T-helper 2 cell treated with Interferon-gamma antibody and Interleukin-4, amounts not matched to agents 100 ng/mL and 5 ng/mL, for 36 hours (primary cell): ENCODE data around the gene MYH10. TPM values are rescaled to one million over a fixed set of nuclear protein-coding genes. Genes with fewer than 3 reads are reported as not detected.

ENCODE experiments used
- intact Hi-C: fragments of 100-400 bp; cut with micrococcal nuclease; formaldehyde crosslinking; loops from one replicate; pipeline ENCODE4 v1.15.1; 2023
- total RNA-seq: library from RNA; stranded (reverse); gene quantifications from 2 replicates; pipeline ENCODE4 v1.2.3, GENCODE V29; 2022

Gene MYH10
- total RNA-seq, 1 donor from 2014 or later: 8.5 TPM

DNA sequence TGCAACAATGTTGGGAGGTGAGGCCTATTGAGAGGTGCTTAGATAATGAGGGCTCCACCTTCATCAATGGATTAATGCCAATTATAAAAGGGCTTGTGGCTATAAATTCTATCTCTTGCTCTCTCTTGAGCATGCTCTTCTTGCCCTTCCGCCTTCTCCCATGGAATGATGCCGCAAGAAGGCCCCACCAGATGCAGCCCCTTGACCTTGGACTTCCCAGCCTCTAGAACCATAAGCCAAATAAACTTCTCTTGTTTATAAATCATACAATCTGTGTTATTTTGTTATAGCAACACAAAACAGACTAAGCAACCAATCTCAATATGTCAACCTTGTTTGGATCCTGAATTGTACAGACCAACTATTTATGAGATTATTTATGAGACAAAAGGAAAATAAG lies 20.0 kb downstream of the MYH10 start:
- intact Hi-C loops: no loop called here

DNA sequence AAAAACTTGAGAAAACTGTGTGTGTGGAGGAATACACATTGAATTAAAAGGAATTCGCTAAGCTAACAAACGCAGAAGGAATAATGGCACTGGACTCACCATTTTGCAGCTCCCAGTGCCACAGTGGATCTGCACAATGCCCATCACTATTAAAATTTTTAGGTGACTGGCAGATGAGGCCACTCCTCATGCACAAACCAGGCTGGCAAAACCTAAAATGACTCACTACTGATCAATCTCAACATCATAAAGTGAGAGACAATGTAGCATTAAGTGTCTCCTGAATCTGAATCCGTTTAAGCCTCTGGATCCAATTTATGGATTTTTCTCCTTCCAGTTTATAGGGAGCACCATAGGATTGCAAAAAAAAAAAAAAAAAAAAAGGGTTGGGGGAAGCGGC lies 20.6 kb downstream of the MYH10 start:
- intact Hi-C loops: no loop called here

DNA sequence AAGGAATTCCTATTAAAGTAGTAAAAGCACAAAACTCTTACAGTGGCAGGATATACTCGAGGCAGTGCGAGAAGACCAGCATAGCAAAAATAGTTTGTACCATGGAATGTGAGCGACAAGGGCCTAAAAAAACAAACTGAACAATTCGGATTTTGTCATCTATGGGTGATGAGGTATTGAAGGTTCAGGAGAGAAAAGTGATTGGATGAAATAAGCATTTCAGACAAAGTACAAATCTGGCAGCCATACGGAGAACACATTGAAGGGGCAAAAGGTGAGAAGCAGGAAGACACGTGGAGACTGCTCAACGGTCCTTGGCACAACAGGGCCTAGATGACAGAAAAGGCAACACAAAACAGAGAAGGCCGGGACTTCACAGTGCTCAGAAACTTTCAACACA lies 22.5 kb downstream of the MYH10 start:
- intact Hi-C loops: no loop called here

DNA sequence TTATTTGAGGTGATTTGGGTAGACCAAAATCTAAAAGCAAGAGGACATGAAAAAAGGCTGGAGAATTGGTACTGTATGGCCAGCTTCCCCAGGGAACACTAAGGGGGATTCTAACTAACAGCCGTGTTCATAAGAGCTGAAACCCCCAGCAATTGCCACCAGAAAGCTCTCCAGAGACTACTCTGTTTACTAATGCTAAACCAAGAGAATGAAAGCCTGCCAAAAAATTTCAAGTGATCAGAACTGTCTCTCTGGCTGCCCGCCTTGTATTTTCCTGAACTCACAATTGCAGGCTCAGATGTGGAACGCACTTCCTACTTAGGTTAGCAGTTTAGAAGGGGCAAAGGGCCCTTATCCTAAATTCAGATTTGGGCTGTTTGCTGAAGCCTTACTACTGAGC lies 24.1 kb downstream of the MYH10 start:
- intact Hi-C loops: no loop called here

DNA sequence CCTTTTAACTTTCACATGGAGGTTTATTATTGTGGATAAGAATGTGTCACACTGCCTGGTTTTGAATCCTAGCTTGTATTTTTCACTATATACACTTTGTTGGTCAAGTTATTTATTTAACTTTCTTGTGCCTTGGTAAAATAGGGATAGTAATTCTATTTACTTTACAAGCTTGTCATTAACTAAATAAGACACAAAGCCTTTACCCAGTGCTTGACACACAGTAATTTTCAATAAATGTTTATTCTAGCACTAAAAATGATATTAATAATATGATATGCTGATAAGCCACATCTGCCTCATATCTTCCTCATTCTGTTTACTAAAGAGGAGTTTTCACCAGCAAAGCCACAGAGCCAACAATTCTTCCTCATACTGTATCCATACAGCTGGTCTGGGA lies 27.8 kb downstream of the MYH10 start:
- intact Hi-C loops: no loop called here

DNA sequence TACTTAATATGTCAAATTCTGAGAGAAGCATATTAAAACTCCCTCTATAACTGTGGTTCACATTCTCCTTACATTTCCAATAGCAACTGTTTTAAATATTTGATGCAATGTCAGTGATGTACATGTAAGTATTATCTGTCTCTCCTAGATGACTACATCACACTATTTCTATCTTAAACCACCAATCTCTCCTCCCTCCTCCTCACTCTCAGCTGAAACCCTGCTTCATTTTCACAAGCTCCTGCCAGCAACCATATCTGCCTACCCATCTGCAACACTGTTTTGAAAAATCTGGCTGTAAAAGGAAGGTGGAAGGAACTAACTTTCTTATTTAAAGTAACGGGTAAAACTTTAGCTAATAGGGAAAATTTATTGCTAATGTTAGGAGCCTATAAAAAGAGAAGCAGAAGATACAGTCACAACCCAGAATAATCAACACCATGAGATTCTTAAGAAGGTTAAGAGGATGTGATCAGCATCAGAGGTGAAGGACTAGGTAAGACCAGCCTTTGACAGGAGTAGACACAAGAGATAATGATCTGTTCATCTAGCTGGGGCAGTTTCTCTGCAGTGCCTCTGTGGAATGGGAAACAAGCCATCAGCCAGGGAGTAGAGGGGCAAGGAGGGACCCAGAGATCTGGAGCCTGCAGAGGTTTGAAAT lies 31.0 kb downstream of the MYH10 start:
- intact Hi-C loops: no loop called here

DNA sequence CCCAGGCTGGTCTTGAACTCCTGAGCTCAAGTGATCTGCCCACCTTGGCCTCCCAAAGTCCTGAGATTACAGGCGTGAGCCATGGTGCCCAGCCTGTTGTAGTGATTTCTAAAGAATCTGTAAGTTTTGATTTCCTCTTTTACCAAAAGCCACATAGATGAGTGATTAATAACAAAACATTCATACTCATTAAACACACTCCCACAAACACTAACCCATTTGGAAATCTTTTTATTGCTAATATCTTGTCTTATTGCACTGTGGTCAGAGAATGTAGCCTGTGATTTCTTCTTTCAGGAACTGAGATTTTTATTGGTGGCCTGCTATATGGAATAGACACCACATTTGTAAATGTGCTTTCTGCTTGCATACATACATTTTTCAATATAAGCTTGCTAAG lies 31.6 kb downstream of the MYH10 start:
- intact Hi-C loops: no loop called here

DNA sequence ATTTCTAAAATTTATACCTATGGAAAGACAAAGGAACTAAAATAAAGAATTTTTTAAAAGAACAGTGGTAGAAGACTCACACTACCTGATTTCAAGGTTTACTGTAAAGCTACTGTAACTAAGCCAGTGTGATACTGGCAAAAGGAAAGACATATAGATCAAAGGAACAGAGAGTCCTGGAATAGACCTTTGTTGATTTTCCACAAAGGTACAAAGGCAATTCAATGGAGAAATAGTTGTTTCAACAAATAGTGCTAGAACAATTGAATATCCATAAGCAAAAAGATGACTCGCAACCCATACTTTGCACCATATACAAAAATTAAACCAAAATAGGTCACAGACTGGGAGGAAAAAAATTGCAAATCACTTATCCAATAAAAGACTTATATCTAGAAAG lies 36.7 kb downstream of the MYH10 start:
- intact Hi-C loops: no loop called here

DNA sequence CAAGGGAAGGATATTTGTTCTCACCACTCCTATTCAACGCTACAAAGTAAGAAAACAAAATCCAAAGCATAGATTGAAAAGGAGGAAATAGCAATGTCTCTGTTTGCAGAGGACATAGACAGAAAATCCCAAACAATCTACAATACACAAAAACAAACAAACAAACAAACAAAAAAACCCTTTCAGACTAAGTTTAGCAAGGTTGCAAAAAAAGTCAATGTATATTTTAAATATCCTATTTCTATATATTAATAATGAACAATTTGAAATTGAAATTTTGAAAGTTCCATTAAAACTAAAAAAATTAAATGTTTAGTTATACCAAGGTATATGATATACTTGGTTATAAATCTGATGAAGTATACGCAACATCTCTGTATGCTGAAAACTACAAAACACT lies 37.2 kb downstream of the MYH10 start:
- intact Hi-C loops: no loop called here

DNA sequence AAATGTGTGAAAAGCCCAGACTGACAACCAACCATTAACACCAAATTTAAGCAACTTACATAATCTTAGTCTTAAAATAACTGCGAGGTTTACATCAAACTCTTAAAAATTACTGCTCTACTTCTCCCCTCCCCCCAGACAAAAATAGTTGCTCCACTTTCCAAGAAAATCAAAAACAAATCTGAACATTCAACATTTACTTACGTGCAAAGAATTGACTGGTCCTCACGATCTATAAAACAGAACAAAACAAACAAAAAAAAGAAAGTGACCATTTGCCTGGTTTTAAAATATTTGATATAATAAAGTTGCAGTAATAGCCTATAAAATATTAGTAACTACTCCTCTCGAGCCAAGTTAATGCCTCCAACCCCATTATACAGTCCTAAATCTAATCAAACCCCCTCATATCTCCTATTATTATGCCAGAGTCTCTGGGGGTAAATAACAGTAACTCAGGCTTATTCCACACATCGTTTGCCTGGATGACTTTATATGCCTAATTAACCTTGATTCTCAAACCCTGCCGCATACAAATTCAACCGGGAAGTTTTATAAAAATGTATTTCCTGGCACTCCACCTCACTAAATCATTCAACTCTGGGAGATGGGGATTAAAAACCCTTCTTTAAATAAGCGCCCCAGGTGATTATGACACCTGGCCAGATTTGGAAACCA lies 41.5 kb downstream of the MYH10 start:
- intact Hi-C loops: no loop called here

DNA sequence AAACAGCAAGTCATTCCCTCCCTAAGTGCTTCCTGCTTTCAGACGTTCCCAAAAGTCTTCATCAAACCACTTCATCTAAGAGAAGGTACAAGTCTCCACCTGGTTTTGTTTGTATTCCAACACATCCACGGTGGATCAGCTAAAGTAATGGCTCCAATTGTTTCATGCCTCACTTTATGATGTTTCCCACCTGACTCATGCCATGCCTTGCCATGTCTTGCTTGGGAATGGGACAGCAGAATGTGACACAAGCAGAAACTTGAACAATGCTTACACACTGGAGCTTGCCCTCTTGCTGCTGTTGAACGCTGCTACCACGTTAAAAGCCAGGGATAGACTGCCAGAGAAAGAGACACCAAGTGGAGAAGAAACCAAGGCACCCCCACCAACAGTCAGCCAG lies 43.8 kb downstream of the MYH10 start:
- intact Hi-C loops: no loop called here

DNA sequence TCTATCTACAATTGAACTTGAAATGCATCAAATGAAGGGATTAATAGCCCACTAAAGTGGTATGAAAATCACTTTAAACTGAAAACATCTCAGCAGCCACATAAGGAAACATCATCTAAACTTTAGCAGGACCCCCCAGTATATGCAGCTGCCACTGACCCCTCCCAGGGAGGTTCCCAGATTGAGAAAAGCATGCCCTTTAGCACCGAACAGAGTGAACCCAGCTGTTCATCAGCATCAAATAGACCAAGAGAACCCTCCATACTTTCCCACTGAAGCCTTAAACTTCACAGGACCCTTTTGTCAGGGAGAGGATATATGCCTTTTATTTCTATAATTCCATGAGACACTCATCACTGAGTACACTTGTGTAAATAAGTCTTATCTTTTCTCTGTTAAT lies 44.6 kb downstream of the MYH10 start:
- intact Hi-C loops: no loop called here

DNA sequence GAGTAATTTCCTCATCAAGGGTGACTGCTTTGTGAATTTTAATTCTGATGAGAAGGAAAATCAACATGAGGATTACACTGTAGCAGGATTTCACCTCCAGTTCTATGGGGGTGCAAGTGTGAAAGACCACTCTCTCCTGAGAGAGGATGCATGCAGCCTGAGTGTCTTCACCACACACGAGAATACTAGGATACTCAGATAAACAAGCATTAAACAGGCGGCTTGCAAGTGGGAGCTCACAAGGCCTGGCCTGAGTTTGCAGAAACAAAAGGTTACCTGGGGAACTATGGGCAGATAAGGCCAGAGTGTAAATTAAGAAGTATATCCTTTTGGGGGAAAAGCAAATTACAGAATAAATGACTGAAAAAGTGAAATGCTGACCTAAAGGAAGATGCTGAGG lies 46.6 kb downstream of the MYH10 start:
- intact Hi-C loops: no loop called here

DNA sequence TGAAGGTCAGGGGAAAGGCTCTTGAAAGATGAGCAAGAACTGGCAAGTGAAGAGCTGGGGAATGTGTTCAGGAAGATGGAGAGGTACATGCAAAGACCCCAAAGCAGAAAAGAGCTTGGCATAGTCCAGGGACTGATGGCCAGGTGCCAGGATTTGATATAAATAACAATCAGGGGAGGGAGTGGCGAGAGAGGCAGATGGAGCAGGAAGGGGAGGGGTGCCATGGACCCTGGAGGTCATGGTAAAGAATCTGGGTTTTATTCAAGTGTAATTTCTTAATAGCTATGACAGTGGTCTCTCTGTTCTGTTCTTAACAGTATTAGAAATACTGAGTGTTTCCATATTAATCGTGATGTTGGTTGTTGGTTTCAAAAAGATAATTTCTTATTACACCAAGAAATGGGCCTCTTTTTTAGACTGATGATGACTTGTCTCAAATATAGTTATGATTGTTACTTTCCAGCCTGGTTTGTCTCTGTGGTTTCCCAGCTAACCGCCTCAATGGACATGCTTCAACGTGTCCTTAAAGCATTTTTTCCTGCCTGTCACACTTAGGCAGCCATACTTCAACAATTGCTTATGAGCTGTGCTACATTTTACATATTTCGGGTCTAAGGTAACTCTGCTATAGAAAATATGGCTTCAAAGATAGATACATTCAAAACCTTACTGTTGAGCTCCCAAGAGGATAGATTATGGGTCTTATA lies 49.4 kb downstream of the MYH10 start:
- intact Hi-C loops: no loop called here

DNA sequence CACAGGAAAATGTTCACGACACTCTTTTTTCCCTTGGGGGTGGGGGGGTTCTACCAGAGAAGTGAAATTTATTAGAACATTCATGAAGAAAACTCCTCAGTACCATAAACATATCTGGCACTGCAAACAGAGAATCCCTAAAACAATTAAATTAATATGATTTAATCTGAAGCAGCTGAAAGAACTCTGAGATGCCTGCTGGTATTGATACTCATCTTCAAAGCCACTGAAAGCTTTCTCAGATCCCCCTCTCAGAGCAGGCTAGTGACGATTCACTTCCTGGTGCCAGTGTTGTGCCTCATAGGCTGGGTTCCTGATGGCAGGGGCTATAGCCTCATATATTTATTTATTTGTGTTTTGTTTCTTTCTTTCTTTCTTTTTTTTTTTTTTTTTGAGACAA lies 52.7 kb downstream of the MYH10 start:
- intact Hi-C loops: no loop called here

DNA sequence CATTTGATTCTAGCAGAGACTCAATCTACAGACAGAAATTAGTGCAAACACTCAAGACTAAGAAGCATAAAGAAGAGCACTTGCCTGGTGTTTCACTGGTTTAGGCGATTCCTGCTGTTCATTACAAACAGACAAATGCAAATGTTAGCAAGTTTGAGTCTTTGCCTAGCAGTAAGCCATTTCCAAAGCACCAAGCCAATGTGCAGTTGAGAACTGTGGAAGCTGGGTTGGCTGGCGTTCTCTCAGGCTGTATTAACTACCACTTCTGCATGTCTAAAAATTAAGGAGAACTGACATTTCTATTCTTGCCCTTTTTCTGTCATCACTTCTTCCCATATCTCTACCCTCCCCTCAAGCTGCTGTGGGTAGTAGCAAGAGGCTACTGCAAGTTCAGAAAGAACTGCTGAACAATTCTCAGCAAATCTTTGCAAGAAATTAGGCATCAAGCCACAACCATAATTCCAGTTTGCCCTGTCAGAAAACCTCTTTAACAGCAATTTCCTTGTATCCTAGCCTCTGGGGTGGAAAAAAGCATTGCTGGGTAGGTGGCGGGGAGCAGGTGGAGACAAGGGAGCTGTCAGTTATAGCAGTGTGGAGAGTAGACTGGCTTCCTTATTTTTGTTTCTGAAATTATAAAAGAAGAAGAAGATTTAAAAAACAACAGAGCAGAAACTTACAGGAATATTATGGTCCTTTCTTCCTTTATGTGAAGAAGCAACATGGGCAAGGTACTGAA lies 53.8 kb downstream of the MYH10 start:
- intact Hi-C loops: no loop called here

DNA sequence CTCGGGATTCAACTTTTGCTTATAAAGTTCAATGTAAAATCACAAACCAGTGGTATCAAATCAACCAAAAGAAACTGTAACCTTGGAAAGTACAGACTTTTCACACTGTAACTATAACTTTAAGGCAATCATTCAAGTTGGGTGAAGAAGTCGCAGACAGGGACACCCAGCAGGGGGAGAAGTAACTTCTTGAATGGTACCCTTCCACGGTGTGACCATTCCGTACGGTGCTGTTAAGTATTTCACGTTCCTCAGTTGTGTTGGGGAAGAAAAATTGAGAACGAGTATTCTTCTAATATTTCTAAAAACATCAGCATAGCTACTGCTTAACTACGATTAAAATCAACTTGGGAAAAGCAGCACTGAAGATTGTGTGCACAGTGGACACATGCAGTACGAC lies 55.8 kb downstream of the MYH10 start:
- intact Hi-C loops: no loop called here

DNA sequence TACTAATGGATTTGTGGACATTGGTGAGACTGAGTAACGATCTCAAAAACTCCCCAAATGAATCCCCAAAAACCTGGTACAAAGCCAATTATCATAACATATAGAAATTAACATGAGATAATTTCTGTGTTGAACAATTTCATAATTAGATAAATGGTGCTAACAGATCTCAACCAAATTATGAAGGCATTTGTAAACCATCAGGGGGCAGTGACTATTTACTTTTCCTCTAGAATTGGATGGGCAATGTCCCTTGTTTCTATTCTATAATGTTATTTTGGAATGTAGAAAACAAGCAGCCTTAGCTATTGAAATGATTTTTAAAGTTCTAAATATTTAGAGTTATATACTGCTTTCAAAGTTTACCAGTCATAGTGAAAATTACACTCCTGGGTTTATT lies 57.8 kb downstream of the MYH10 start:
- intact Hi-C loops: no loop called here

DNA sequence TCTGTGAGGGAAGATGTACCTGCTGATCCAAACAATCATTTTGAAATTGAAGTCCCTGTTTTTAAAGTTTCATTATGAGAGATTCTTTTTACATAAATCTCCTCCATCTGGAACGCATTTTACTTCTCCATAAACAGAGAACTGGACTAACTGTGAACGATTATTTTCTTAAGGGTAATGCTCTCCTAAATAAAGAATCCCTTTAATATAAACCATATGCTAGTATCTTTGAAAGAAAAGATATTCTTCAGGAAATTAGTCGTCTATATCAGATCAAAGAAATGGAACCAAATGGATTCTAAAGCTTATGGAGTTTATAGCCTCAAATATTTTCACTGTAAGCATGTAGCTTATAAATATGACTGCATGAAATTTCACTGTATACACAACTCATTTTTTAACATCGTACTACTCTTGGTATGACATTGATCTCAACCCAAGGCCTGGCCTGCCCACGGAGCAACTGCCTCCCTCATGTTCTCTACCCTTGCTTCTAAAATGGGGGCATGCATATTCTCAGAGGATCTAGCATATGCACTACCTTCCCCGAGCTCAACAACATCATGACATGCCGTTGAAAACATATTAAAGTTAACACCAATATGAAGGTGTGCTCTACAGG lies 66.4 kb downstream of the MYH10 start:
- intact Hi-C loops: no loop called here

DNA sequence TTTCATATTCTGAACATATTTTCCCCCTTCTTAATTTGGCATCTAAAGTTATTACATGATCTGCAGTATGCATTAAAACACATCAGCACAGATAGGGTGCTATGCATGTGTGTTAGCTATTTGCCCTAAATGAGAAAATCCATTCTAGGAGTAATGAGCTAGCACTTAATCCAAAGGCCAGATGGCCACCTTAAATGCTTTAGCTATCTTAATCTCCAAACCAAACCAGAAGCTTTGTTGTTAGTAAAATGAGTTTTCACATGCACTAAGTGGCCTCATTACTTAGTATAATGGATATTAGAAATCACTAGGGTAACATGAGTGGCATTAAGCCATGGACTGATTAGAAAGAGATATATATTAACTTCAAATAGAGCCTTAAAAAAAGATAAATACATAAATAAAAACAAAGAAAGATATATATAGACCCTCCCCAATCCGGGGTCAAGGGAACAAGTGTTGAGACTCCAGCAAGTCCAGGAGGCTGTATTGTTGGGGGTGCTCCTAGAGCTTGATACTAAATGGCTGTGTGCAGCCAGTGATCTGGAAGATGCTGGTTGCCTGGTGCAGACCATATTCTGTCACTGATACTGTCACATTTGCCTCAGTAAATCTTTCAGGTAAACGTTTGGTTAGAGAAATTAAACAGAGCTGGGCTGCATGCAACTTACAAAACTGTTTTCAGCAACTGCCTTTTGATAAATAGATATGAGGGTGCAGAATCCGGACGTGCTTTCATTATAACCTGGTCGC lies 67.3 kb downstream of the MYH10 start:
- intact Hi-C loops: no loop called here

DNA sequence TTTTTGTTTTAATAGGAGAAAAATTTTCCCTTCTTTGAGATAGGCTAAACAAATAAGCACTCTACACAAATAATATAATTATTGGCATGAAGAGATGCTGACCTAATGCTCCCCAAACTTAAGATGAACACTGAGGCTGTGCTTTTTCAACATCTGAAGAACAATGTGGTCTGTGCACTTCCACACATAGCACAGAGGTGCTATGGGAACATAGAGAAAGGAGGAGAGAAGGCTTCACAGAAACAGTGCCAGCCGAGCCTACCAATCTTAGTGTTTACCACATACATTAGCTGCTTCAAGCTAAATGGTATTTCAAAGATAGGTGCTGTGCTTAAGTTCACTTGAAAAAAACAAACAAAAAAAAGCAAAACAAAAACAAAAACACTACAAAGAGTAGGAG lies 72.4 kb downstream of the MYH10 start:
- intact Hi-C loops: no loop called here
